Brain microvascular endothelial cell (primary cell): Measurements from ENCODE around the gene TM2D3.

ENCODE experiments used
- DNase-seq: peaks from one replicate; pipeline ENCODE4 v3.0.0-alpha.2; 2020
- H3K27ac ChIP-seq: fragments of 250-450 bp; sonication (Bioruptor Pico); 2 replicates; pipeline ENCODE4 v1.5.1; 2020; ENCODE audit warnings: mild to moderate bottlenecking, moderate library complexity
- H3K27me3 ChIP-seq: fragments of 250-450 bp; sonication (Bioruptor Pico); replicated peaks from 2 replicates; pipeline ENCODE4 v1.5.1; 2020; ENCODE audit warnings: mild to moderate bottlenecking
- H3K36me3 ChIP-seq: fragments of 250-450 bp; sonication (Bioruptor Pico); replicated peaks from 2 replicates; pipeline ENCODE4 v1.5.1; 2020; ENCODE audit warnings: mild to moderate bottlenecking
- H3K4me3 ChIP-seq: 2 replicates; pipeline ENCODE4 v1.5.1; 2011; ENCODE audit warnings: low read depth, mild to moderate bottlenecking, control low read depth, low read length, moderate library complexity
- in situ Hi-C: cut with HindIII; loops from 2 replicates; pipeline ENCODE4 v1.10.0; 2017; ENCODE audit warnings: low sequenced_read_pairs, low pct_ligation_motif_present
- TF ChIP-seq, protein P1 (sequence below): IDR thresholded peaks from 2 replicates; pipeline ENCODE4 v1.5.1; 2011; ENCODE audit warnings: low read depth, mild to moderate bottlenecking, moderate library complexity, low read length, control low read depth, inconsistent platforms; ENCODE audit errors: missing control alignments

TM2D3 gene

DNA sequence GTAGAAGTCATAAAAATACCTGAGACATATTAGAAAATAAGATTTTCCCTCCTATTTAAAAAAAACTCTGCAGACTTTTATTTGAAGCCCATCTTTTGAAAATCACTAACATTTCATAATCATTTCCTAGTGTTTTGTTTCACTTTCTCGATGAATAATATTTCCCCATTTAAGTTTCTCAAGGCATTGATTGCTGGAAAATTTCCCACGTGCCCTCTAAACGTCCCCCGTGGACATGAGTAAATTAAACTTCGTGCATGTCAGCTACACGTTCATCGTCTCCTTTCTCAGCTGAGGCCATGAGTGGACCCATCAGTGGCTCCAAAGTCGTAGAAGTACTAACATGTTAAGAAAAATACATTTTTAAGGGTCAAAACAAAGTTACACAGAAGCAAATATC is 2.0 kb upstream of the TM2D3 start:
- H3K27ac ChIP-seq = no peak overlapping the region
- TF ChIP-seq, protein P1, sequence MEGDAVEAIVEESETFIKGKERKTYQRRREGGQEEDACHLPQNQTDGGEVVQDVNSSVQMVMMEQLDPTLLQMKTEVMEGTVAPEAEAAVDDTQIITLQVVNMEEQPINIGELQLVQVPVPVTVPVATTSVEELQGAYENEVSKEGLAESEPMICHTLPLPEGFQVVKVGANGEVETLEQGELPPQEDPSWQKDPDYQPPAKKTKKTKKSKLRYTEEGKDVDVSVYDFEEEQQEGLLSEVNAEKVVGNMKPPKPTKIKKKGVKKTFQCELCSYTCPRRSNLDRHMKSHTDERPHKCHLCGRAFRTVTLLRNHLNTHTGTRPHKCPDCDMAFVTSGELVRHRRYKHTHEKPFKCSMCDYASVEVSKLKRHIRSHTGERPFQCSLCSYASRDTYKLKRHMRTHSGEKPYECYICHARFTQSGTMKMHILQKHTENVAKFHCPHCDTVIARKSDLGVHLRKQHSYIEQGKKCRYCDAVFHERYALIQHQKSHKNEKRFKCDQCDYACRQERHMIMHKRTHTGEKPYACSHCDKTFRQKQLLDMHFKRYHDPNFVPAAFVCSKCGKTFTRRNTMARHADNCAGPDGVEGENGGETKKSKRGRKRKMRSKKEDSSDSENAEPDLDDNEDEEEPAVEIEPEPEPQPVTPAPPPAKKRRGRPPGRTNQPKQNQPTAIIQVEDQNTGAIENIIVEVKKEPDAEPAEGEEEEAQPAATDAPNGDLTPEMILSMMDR = no peak
- H3K4me3 ChIP-seq = no peak overlapping the region
- DNase-seq = no peak
- no peaks in the 10 kb centered on the region for H3K36me3 ChIP-seq
- in situ Hi-C loops = no loop called here
- H3K27me3 ChIP-seq = no peaks in the 10 kb centered on the region

DNA sequence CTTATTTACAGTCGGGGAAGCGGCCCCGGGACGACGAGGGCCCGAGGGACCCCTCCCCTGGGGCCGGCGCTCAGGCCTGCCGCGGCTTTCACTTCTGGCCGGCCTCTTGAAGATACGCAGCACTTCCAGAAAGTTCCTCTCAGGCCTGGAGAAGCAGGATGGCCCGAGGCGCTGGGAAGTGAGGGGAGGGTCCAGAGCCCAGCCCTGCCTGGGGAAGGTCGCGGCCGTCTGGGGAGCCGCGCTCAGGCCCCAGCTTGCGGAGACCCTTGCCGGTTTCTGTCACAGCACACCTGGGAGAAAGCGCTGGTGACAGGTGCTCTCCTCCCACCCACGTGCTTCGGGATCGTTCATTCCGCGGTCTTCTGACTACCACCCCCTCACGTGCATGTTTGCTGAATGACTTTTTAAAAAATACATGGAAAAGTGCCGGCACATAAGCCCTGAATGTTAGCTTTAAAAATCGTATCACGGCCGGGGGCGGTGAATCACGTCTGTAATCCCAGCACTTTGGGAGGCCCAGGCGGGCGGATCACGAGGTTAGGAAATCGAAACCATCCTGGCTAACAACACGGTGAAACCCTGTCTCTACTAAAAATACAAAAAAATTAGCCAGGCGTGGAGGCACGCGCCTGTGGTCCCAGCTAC is 727 bp upstream of the TM2D3 start:
- TF ChIP-seq, protein P1 = no peak
- in situ Hi-C loops = no loop called here
- no peaks in the 10 kb centered on the region for H3K27me3 ChIP-seq
- peak overlapping the region; percentile 83 for H3K4me3 ChIP-seq
- no peaks in the 10 kb centered on the region for H3K36me3 ChIP-seq
- H3K27ac ChIP-seq = peak overlapping the region; percentile 84
- peak; percentile 42 for DNase-seq

DNA sequence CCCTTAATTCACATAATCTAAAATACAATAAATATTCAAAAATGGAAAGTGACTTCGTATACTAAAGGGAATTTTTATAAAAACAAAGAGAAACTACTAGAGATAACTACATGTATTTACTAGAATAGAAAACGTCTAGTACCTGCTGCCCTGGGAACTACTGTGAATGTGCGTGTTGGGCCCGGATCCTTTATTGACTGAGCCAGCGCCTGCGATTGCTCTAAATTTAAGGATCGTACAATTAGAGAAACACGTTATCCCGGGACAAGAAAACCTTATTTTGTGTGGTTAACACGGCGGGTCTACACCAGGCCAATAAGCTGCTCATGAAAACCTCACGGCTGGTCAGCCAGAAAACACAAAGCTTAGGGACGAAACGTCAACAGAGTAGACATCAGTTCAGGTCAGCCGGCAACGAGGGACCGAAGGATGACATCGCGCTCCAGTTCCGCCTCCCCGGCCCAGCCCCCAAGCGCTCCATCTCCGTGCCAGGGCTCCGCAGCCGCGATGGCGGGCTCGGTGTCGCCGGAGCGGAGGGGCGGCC is 555 bp downstream of the TM2D3 start:
- TF ChIP-seq, protein P1 = no peak
- H3K4me3 ChIP-seq = peak overlapping the region; percentile 83
- H3K27ac ChIP-seq = peak overlapping the region; percentile 84
- H3K27me3 ChIP-seq = no peaks in the 10 kb centered on the region
- in situ Hi-C loops = no loop called here
- DNase-seq = peak; percentile 20
- peaks cover 4% of the 10 kb centered on the region for H3K36me3 ChIP-seq

DNA sequence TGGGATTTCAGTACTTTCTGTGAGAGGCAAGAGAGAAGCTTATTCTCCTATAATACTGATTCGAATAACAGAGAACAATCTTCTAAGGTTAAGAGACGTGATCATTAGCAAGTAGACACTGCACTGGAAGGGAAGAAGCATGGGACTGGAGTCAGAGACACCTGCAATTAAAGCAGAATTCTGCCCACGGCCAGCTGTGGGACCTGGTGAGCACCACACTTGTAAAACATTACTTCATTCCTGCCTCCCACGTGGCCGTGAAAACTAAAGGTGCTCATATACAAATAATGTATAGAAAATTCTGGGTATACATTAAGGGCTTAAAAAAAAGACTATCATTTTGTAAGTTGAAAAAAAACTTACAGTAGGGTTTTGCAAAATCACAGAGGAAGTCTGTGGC is 2.0 kb downstream of the TM2D3 start:
- in situ Hi-C loops = no loop called here
- no peak for DNase-seq
- H3K27ac ChIP-seq = no peak overlapping the region
- H3K27me3 ChIP-seq = no peaks in the 10 kb centered on the region
- H3K36me3 ChIP-seq = peaks cover 15% of the 10 kb centered on the region
- TF ChIP-seq, protein P1 = no peak
- no peak overlapping the region for H3K4me3 ChIP-seq

DNA sequence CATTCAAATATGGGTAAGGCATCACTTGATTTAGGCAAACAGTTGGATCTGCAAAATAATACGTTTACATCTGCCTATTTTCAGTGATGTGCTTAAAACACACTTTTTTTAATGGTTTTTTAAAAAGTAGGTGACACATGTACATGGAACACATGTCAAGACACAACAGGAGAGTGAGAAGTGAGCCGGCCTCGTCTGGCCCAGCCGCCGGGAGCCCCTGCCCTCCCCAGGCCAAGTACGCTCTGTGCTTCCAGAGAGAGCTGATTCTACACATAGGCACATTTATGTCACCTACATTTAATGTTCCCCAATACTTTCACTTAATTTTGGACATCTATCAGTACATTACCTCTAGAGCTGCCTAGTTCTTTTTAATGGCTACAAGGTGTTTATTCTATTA is 3.8 kb downstream of the TM2D3 start:
- Histone ChIP-seq H3K4me3 (no peak overlapping the region), H3K36me3 (peaks cover 20% of the 10 kb centered on the region), H3K27me3 (no peaks in the 10 kb centered on the region), H3K27ac (no peak overlapping the region)
- DNase-seq = no peak
- in situ Hi-C loops = no loop called here
- TF ChIP-seq, protein P1 = no peak

DNA sequence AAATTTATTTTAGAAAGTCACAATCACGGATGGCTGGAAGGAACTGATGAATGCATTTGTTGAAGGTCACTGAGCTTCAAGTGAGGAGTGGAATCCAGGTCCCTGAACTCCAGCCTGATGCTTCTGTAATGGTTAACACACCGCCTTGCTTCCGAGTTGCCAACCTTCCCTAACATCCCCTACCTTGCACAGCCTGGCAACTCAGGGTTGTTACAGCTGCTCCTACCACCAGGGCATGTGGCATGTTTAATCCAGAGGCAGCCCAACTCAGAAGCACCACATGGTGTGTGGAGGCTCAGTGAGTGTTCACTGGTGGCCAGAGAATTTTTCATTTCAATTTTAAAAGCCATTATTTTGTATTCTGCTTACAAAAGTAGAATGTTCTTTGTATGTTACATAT is 4.9 kb downstream of the TM2D3 start:
- peaks cover 23% of the 10 kb centered on the region for H3K36me3 ChIP-seq
- TF ChIP-seq, protein P1 = no peak
- no peak for DNase-seq
- no peak overlapping the region for H3K27ac ChIP-seq
- in situ Hi-C loops = no loop called here
- no peaks in the 10 kb centered on the region for H3K27me3 ChIP-seq
- no peak overlapping the region for H3K4me3 ChIP-seq
